GM19452 (cell line): ENCODE data around the gene SORCS2.

ENCODE experiments used
- ATAC-seq: cut with Tn5 transposase; IDR thresholded peaks from one replicate; pipeline ENCODE4 v1.9.1; 2021; ENCODE audit not compliant: unreplicated experiment

Gene SORCS2

DNA sequence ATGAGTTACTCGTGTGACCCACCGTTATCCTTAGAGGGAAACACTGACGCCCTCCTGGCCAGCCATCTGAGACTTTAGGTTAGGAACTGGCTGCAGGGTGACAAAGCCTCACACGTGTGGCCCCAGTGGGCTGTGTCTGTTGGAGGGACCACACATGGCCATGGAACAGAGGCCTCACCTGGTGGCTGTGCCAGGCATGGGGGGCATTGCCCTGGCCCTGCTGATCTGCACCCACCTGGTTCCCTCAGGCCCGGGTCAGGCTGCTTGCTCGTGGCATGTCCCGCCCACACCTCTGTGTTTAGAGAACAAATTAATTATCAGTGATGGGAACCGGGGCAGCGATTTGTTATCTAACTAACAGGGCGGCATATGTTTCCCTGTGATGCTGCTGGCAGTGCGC, 343.3 kb downstream of the SORCS2 start:
- ATAC-seq = no peak

DNA sequence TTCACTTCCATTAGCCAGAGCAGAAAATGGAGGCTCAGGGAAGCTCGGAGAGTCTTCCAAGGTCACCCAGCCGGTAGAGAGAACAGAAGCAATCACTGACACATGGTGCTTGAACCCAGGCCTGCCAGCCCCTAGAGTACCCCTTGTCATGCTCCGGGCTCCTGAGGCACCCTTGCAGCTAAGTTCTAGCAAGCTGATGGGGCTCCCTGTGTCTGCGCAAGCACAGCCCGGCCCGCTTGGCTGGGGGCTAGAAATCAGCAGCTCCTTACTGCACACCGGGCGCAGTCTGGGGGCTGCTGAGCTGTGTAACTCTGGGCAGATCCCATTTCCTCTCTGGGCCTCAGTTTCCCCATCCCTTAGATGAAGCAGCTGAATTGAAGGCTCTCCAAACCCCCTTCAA, 344.5 kb downstream of the SORCS2 start:
- ATAC-seq = no peak

DNA sequence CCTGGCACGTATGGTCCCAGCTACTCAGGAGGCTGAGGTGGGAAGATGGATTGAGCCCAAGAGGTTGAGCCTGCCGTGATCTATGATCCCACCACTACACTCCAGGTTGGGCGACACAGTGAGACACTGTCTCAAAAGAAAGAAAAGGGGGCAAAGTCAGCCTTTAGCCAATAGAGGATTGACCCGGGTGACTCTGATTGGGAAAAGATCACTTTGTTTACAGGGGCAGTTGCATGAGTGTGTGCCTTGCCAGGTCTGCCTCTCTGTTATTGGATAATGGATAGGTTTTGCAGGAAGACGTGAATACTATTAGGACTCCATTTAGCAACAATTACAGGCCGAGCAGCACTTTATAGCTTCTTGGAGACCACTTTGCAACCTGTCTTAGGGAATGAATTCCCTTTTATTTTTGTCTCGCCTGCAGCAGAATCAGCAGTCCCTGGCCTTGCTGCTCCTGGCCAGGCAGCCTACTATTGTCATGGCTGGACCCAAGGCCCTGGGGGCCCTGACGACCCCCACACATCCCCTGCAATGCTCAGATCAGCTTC, 345.6 kb downstream of the SORCS2 start:
- no peak for ATAC-seq

DNA sequence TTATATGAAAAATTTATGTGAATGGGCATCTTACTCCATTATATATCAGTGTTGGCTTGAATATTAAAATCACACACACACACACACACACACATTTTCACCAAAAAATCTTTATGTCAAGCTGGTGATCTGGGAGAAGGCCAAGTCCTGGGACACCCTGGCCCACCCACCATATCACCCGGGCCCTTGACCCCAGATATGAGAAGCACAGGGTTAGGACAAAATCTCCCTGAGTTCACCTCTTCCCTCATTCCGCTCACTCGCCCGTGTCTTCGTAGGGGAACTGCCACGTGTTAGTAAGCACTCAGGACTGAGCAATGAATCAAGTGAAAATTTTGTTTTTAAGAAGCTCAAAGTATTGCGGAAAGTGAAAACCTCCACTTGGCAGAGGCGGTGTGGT, 346.2 kb downstream of the SORCS2 start:
- ATAC-seq = no peak

DNA sequence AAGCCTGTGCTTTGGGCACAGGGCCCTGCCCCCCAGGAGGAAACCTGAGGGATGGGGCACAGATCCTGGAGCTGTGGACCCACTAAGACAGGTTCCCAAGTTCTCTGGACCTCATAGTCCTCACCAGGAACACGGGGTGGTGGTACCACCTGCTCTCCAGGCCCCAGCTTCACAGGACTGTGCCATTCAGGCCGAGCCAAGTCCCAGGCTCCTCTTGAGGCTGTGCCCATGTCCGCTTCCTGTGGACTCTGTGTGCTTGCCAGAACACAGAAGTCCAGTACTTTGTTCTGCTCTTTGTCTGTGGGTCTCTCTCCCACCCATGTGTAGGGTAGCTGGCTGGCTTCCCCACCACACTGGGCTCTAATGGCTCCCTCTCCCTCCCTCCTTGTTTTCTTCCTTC, 346.8 kb downstream of the SORCS2 start:
- no peak for ATAC-seq

DNA sequence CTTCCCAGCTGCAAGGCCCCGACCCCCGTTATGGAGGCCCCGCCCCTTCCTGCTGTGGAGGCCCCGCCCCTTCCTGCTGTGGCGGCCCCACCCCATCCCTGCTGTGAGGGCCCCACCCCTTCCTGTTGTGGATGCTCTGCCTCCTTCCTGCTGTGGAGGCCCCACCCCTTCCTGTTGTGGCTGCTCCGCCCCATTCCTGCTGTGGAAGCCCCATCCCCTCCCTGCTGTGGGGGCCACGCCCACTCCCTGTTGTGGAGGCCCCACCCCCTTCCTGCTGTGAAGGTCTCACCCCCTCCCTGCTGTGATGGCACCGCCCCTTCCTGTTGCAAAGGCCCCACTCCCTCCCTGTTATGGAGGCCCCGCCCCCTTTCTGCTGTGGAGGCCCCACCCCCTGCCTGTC, 347.3 kb downstream of the SORCS2 start:
- ATAC-seq = no peak

DNA sequence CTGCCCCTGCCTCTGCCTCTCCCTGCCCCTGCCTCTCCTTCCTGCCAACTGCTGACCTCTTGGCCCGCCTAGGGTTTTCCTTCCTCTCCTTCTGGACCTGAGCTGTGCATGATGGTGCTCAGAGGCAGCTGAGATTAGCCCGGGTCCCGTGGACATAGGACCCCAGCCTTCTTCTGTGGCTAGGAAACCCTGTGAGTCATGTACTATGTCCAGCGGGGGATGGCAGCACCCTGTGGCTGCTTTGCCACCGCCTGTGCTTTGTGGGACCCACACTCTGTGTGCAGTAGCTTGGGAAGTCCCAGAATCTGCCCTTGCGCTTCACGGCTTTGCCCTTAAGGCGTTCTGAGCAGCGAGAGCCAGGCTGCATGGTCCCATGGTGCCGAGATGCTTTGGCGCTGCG, 347.9 kb downstream of the SORCS2 start:
- no peak for ATAC-seq

DNA sequence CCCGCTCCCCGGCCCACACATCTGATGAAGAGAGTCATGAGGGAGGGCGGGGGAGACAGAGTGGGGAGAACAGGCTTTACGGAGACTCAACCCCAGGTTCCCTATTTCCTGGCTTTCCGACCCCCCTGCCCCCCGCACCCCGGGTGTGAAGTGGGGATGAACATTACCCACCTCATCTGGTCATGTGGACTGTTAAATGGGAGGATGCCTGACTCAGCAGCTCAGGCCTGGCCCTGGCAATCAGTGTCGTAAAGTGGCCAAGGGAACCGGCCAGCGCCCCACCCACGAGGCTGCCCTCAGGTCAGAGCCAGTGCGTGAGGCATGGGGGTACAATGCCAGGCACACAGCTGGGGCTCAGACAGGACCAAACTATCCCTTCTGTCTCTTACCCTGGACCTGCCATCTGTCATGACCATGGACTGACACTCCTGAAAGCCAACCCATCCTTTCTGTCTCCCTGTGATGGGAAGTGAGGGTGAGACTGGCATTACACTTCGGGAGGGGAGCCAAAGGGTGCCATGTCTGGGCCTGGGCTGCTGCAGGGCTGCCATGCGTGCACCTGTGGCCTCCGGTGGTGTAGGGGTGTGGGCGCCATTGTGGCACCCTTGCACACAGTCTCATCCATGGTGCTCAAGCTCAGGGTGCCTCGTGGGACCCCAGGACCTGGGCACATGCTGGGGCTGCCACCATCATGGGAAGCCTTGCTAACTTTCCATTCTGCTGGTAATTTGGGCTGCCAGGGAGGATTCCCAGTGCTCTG, 348.5 kb downstream of the SORCS2 start:
- no peak for ATAC-seq

DNA sequence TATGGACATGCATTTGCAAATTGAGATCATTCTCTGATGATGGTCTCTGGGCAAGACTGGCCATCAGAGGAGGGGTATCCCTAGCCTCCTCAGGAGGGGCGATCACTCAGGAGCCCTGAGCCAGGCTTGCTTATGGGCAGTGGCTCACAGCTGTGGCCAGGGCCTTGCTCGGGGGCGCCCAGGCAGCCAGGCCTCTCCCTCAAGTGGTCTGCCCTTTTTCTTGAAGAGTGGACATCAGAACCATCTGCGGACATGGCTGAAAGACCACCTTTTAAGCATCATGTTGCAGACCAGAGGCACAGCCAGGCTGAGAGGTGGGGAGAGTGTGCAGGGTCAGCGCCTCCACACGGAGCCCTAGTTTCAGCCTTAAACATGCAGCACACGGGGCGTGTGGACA, 349.1 kb downstream of the SORCS2 start:
- no peak for ATAC-seq

DNA sequence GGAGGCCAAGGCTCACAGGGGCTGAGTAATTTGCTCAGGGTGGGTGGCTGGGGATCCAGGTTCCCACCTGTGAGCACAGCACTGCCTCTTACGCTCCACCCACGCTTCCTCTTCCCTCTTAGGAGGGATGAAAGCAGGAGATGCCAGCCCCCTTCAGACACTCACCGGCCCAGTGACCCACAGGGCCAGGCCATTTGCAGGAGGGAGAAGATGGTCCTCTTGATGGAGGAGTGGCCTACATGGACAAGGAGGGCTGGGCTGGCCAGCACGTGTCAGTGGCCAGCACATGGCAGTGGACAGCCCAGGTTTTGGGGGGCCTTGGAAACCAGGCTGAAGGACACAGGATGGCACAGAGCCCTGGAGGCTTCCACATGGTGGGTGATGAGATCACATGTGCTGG, 350.4 kb downstream of the SORCS2 start:
- ATAC-seq = no peak

DNA sequence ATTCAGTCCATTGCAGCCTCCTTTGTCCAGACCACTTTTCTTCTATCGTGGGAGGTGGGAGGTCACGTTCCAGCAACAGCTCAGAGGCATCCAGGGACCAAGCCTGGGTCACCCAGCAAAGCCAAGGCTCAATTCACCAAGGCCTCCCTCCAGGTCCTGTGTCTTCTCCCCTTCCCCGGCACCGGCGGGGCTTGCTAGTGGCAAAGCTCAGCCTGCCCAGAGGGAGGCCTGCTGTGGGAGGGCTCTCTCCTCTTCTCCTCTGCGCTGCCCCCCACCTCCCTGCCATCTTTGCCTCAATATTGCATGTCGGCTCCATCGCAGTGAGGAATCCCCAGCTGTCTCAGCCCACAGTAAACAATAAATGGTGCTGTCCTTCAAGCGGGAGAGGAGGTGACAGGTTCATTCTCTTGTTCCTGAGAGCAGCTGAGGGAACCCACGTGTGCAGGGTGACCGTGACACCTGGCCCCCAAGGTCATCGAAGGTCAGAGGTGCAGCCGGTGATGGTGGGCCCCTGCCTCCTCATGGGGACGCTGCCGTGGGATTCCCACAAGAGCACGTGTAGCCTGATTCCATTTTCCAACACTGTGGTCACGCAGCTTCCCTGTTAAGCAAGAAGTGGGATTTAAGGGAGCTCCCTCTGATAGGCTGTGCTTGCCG, 353.9 kb downstream of the SORCS2 start:
- no peak for ATAC-seq

DNA sequence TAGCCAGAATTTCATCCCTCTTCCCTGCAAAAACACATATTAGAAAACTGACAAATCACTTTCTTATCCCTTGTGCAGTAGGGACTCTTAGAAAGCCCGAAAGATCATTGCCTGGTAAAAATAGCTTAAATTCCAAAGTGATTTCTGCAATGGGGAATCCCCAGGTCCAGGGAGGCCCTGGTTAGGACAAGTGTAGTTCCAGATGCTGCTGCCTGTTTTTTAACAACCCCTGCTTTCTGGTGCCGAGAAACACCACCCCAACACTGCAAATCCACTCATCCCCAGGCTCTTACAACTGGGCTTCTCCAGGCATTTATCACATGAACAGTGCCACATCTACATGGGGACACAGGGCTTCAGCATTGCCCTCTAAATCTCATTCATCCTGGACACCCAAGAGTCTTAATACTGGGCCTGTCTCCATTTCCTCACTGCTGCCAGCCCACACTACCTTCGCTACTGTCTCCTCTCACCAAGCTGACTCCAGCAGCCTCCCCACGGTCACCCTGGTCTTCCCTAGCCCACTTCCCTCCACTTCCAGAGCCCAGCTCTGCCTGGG, 354.6 kb downstream of the SORCS2 start:
- ATAC-seq = no peak

DNA sequence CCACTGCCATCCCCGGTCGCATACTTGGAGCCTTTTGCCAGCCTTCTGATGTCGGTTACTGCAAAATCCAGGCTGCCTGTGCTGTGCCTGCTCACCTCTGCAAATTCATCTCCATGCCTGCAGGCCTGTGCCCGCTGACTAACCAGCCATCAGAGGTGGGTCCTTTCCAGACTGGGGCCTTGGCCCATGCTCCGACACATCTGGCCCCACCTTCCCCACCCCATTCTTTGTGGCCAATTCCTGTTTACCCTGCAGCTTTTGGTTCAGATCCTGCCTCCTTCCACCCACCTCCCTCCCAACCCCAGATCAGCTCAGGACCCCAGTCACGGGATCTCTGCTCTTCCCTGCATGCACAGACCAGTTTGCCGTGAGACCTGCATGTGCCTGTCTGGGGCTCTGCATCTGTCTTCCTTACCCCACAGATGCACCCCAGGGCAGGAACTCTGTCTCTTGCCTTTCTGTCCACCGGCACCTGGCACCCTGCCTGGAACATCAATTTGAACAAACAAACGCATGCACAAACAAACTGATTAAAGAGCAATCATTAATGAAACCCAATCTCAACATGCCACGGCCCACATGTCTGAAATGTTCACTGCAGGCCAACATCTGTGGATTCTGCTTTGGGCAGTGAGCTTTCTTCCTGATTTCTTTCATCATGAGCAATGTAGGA, 355.2 kb downstream of the SORCS2 start:
- no peak for ATAC-seq

DNA sequence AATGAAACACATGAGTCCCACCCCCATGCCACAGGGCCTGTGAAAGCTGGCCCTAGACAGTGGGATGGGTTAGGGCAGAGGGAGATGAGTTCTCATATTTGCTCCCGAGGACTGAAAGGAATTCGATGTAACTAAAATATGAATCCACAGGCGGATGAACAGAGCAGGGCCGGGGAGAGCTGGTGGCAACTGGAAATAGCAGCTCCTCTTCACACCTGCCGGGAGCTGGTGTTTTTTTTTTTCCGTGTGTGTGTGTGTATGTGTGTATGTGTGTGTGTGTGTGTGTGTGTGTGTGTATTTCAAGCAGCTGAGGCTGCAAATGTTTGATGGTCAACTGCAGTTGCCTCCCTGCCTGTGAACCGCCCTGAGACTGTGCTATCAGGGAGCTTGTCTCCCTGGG, 357.5 kb downstream of the SORCS2 start:
- no peak for ATAC-seq

DNA sequence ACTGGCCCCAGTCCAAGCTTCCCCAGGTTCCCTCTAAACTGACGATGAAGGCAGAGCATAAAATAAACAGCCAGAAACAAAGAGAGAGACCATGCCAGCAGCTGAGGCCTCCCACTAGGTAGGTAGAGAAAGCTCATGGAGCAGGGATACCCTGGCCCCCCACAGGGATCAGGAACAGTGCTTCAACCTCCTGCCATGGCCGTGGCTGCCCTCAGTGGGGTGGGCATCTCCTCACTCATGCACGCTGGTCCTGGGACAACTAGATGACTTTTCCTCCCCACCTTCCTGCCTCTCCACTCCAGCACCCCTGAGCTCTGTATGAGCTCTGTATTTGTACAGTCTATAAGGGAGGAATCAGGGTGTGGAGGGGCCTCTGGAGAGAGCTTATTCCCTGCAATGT, 360.1 kb downstream of the SORCS2 start:
- no peak for ATAC-seq

DNA sequence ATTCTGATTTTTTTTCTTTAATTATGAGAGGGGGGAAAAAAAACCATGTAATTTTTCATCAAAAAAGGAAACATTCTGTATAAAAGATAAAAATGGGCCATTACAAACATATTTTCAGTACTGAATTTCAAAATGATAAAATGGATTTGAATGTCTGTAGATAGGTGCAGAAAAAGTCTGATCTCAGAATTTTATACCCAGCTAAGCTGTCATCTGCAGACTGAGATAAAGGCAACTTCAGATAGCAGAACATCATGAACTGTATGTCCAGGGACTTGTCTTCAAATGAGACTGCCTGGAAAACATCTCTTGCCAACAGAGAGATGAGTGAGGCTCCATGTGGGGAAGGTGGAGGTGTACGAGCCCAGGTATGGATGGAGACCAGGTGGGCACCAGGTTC, 360.9 kb downstream of the SORCS2 start:
- ATAC-seq = no peak

DNA sequence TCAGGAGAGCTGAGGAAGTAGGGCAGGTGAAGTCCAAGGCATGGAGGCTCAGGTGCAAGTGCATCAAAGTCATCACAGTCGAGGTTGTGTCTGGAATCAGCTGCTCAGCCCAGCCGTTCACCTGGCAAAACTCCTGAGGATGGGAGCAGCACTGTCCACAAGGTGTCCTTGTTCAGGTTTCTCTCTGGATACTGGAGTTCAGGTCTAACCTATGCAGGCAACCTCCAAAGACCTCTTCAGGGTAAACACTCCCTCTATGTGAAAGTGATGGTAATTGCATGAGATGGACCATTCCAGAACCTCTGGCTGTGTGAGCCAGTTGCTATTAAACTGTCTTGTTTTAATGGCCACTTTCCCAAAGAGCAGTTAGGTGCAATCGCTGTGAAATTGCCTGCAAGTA, 362.6 kb downstream of the SORCS2 start:
- no peak for ATAC-seq

DNA sequence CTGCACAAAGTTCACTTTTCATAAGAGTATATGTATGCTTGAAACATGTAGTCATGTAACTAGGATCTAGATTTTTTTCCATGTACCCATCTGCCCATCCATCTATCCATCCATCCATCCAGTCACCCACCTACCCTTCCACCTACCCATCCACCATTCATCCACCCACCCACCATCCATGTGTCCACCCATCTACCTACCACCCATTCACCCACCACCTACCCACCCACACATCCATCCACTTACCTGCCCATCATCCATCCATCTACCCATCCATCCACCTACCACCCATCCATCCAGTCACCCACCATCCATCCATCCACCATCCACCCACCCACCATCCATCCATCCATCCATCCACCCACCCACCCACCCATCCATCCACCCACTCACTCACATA, 364.2 kb downstream of the SORCS2 start:
- ATAC-seq = no peak

DNA sequence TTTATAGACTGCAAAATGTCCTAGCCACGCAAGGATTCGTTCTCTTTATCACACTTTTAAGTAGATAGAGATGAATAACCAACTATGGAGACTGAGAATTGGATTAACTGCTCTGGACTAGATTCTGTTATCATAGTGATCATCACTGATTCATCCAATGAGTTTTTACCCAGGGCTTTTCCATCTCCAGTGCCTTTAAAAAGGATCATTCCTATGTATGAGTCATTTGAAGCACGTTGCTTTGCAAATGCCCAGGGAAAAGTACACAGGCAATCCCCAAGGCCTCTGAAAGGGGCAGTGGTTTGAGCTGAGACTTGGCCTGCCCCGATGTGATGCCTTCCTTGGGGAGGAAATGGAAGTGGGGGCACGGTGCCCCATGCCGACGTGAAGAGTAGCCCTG, 365.1 kb downstream of the SORCS2 start:
- ATAC-seq = no peak

DNA sequence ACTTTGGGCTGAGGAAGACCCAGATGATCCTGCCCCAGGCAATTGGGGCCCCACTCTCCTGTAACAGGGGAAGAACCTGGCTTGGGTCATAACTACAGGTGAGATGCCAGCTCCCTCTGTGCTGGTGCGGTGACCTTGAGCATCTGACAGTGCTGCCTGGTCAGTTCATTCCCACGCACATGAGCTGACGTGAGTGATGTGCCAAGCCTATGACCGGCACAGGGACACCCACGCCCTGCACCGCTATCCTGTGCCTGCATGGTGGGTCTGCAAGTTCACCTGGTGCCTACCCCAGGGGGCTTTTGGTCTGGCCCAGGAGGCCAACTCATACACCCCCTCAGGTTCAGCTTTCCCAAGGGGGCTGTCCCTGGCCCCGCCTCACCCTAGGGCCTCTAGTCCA, 366.1 kb downstream of the SORCS2 start:
- ATAC-seq = no peak

DNA sequence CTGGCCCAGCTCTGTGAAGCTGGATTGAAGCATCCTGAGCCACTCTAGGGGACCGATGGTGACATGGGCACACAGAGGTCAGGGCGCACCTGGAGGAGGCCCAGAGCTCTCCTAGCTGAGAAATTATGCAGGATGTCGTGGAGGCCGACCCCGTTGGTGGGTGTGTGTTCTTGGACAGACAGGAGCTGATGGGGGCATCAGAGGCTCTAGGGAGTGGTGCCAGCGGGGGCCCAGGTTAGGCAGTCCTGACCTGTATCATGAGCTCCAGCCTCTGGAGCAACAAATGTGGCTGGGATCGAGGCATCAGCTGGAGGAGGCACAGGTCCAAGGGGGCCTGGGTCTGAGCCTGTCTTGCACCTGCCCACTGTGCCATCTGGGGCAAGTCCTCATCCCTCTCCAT, 367.0 kb downstream of the SORCS2 start:
- no peak for ATAC-seq
